ENCODE data around the gene TMEM175. TPM values are rescaled to one million over a fixed set of nuclear protein-coding genes. Genes with fewer than 3 reads are reported as not detected.

TMEM175 gene
- total RNA-seq, 1 donor from 2014 or later = 30.3 TPM

DNA sequence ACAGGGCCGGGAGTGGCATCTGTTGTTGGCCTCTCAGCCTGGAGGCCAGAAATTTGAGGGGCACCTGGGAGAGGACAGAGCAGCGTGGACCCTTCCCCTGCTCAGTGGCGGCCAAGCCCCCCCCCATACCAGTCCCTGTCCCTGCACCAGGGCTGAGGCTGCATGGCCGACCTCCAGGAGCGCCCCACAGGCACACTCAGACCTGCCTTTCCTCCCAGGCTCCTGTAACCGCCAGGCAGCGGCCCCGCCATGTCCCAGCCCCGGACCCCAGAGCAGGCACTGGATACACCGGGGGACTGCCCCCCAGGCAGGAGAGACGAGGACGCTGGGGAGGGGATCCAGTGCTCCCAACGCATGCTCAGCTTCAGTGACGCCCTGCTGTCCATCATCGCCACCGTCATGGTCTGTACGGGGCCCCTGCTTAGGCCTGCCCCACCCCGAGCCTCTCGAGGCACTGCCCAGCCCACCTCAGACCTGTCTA lies 15.3 kb downstream of the TMEM175 start:
- DNase-seq = no peak

GRCh38 chr4:948101-948935 lies 16.1 kb downstream of the TMEM175 start:
- no peak for DNase-seq

- no peak for DNase-seq
Observed at GRCh38 chr4:948936-949300, 16.7 kb downstream of the TMEM175 start.

DNA sequence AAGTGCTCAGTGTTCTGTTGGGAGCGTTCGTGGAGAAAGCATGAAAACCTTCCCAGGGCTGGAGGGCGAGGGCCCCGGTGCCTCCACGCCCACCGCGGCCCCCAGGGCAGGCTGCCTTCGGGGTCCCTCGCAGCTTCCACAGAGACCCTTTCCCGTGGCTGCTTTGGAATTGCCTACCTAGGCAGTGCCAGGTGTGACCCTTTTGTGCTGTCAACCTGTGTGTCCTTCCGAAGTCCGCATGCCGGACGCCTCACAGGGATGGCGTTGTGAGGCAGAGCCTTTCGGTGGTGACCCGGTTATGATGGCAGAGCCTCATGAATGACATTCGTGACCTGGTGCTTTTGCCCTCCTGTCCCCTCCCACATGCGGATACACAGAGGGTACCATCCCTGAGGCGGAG lies 17.4 kb downstream of the TMEM175 start:
- DNase-seq = no peak

GRCh38 chr4:950136-951020 lies 18.1 kb downstream of the TMEM175 start:
- no peak for DNase-seq

DNA sequence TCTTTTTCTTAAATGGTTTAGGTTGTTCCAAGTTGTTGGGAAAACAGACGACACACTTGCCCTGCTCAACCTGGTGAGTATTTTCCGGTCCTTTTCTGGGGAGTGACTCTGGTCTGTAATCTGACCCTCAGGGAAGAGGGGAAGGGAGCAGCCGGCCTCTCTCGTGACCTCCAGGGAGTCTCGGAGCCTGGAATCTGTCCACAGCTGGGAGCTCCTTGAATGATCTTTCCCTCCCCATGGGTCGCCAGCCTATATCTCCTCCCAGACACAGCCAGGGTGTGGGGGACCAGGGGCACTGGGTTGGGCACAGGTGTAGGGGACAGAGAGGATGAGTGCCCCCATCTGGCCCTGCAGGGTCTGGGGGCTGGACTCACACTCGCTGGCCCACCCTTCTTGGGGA lies 18.9 kb downstream of the TMEM175 start:
- DNase-seq = no peak

GRCh38 chr4:951594-952468 lies 19.6 kb downstream of the TMEM175 start:
- DNase-seq = no peak

DNA sequence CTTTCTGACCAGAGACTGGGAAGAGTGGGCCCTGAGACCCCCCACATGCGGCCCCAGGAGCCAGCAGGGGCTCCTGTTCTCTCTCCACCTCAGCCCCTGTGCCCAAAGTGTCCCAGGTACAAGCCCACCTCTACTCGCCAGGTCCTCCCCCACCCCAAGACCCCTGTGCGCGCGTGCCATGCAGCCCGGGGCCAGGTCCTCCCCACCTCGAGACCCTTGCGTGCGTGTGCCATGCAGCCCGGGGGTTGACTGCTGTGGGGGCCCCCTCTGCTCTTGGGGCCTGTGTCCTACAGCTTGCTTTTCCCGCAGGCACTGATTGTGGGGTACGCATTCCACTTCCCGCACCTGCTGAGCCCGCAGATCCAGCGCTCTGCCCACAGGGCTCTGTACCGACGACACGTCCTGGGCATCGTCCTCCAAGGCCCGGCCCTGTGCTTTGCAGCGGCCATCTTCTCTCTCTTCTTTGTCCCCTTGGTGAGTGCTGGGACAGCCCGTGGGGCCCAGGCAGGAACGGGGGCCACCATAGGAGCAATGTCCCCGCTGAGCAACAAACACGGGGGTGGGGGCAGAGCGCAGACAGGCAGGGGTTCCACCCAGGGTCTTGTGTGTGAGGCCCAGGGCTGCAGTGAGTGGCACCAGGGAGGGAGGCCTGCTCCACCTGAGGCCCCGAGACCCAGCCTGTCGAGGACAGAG lies 20.8 kb downstream of the TMEM175 start:
- DNase-seq = no peak

DNA sequence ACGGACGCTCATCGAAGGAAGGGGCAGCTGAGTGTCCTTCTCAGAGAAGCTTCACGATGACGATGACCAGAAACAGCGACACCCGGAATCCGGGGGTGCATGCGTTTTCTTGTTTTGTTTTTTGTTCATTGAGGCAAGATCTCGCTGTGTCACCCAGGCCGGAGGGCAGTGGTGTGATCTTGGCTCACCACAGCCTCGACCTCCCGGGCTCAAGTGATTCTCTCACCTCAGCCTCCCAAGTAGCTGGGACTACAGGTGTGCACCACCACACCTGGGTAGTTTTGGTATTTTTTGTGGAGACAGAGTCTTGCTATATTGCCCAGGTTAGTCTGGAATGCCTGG lies 21.3 kb downstream of the TMEM175 start:
- DNase-seq = no peak

DNA sequence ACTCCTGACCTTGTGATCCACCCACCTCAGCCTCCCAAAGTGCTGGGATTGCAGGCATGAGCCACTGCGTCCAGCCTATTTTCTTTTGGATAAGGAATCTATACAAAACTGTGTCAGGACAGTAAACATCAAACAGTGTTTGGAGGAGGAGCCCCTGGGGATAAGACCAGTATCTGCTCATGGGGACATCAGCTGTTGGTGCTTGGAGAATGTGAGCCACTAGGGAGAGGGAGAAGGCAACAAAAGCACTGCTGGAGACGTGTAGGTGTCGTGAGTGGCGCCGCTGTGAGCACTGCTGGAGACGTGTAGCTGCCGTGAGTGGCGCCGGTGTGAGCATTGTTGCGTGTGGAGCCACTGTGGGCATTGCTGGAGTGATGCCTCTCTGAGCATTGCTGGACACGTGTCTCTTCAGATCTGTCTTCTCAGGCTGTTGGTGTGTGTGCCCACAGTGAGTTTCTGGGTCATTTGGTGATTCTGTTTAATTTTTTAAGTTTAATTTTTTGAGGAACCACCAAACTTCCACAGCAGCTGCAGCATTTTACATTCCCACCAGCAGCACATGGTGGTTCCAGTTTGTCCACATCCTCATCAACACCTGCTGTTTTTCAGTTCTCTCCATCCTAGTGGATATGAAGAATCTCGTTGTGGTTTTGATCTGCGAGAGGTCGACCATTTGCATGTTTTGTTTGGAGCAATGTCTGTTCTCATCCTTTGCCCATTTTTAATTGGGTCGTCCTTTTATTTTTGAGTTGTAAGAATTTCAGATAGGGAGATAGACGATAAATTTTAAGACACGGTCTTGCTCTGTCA lies 22.2 kb downstream of the TMEM175 start:
- no peak for DNase-seq

- no peak for DNase-seq
Observed at GRCh38 chr4:955161-955921, 23.1 kb downstream of the TMEM175 start.

DNA sequence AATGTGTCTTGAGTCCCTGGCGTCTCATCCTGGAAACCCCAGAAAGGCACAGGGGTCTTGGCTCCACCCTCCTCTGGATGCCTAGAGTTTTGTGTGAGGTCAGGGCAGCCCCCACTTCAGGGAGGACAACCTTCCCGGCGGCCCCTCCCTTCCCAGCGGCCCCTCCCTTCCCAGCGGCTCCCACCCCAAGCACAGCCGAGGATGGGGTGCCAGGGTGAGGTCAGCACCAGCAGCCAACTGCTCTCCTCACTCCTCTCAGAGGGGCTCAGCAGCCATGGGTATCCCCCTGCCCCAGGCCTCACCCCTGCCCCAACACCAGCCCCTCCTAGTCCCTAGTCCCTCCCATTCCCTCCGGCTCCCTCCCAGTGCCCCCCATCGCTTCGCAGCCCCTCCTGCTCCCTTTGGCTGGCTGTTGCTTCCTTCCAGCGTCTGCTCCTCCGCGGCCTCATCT lies 23.7 kb downstream of the TMEM175 start:
- DNase-seq = no peak

- no peak for DNase-seq
Observed at GRCh38 chr4:956531-957230, 24.4 kb downstream of the TMEM175 start.

GRCh38 chr4:957231-957580 lies 24.9 kb downstream of the TMEM175 start:
- DNase-seq = no peak

DNA sequence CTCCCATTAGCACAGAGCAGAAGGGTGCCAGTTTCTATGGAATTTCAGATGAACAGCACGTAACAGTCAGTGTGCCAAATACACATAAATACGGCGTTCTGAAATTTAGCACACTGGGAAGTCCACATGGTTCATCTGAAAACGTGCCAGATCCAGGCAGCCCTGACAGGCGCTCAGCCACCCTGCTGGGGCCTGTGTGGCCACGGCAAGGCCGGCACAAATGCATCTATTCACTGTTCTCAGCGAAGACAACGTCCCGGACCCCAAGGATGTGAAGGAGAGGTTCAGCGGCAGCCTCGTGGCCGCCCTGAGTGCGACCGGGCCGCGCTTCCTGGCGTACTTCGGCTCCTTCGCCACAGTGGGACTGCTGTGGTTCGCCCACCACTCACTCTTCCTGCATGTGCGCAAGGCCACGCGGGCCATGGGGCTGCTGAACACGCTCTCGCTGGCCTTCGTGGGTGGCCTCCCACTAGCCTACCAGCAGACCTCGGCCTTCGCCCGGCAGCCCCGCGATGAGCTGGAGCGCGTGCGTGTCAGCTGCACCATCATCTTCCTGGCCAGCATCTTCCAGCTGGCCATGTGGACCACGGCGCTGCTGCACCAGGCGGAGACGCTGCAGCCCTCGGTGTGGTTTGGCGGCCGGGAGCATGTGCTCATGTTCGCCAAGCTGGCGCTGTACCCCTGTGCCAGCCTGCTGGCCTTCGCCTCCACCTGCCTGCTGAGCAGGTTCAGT lies 25.5 kb downstream of the TMEM175 start:
- no peak for DNase-seq

DNA sequence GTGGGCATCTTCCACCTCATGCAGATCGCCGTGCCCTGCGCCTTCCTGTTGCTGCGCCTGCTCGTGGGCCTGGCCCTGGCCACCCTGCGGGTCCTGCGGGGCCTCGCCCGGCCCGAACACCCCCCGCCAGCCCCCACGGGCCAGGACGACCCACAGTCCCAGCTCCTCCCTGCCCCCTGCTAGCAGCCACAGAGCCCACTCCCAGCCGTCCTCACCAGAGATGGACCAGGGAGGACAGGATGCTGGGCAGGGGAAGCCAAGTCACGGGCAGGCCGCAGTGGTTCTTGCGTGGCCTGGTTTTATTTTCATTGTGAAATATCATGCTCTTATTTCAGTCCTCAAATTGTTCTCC lies 26.0 kb downstream of the TMEM175 start:
- no peak for DNase-seq

DNA sequence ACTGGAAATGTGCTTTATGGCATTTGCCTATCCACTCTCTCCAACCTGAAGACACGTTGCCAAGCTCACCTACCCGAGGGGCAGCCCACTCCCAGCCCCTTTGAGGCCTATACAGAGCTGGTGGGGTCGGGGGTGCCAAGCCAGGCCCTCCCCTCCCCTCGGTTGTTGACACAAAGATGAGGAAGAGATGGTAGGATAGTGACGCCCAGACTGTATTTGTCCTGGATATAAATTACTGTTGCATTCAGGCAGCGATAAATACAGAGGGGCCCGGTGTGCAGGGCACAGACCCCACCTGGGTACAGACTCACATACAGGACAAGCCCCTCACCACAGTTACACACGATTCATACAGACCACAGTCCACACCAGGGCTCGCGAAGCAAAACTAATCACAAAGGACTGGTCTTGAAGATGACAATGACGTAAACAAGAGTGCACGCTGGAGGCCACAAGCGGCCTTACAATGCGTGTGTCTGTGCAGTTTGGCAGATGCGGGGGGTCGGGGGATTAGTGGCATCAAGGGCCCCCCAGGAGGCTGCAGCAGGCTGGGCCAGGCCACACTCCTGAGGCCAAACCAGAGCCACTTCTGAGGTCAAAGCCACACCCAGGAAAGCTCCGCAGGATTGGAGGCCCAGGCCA lies 26.6 kb downstream of the TMEM175 start:
- DNase-seq = no peak

Measured in occipital lobe (tissue), 2 donors.